Mesodermal cell (in vitro differentiated cells): ENCODE measurements around the gene ARMH4.
"Not testable (repeated sequence)": the region's sequence is repeated elsewhere in the genome, so short reads cannot be mapped to it uniquely, and the experiment has no call there.

Experiments used
- H3K27ac ChIP-seq: 2 replicates; pipeline ENCODE4 v1.7.0; 2013; ENCODE audit warnings: mild to moderate bottlenecking, low read depth, low read length, moderate library complexity; ENCODE audit not compliant: severe bottlenecking
- H3K36me3 ChIP-seq: 2 replicates; pipeline ENCODE4 v1.7.1; 2013; ENCODE audit warnings: mild to moderate bottlenecking, low read length, moderate library complexity; ENCODE audit not compliant: control insufficient read depth, insufficient read depth
- H3K4me1 ChIP-seq: one replicate; pipeline ENCODE4 v1.7.1; 2013; ENCODE audit warnings: mild to moderate bottlenecking, low read length; ENCODE audit not compliant: insufficient read depth, control insufficient read depth, poor library complexity, severe bottlenecking
- H3K4me3 ChIP-seq: 2 replicates; pipeline ENCODE4 v1.7.0; 2013; ENCODE audit warnings: low read length, control low read depth, mild to moderate bottlenecking; ENCODE audit not compliant: insufficient read depth, poor library complexity, severe bottlenecking; ENCODE audit errors: extremely low read depth
- H3K9me3 ChIP-seq: 2 replicates; pipeline ENCODE4 v1.7.1; 2013; ENCODE audit warnings: mild to moderate bottlenecking, low read length, moderate library complexity; ENCODE audit not compliant: control insufficient read depth
- WGBS, 2 experiments: methylation state at CpG; one replicate each; pipeline ENCODE4 v1.1.5; 2013; ENCODE audit warnings: missing lambda C conversion rate in 2 of 2; ENCODE audit not compliant: insufficient coverage in 2 of 2; 5-methylcytosine and 5-hydroxymethylcytosine counted together

ARMH4 gene

GRCh38 chr14:58122546-58122945 is 29.5 kb downstream of the ARMH4 start:
- 89 to 98% methylated on average over 5 to 6 of the region's 6 CpGs for WGBS, 2 experiments
- not testable (repeated sequence) for H3K36me3 ChIP-seq, H3K4me3 ChIP-seq, H3K27ac ChIP-seq, H3K4me1 ChIP-seq
- peaks cover 11% of the 10 kb centered on the region for H3K9me3 ChIP-seq

GRCh38 chr14:58121530-58122186 is 30.4 kb downstream of the ARMH4 start:
- Histone ChIP-seq H3K4me1 (no peaks in the 10 kb centered on the region), H3K36me3 (no peaks in the 10 kb centered on the region), H3K9me3 (peaks cover 11% of the 10 kb centered on the region), H3K4me3 (no peak overlapping the region), H3K27ac (no peak overlapping the region)
- 71 to 100% methylated on average over 2 to 4 of the region's 5 CpGs for WGBS, 2 experiments

GRCh38 chr14:58119381-58119780 is 32.6 kb downstream of the ARMH4 start:
- no peak overlapping the region for H3K27ac ChIP-seq
- WGBS, 2 experiments: 64 to 88% methylated on average over 1 of the region's 3 CpGs
- H3K4me3 ChIP-seq: no peak overlapping the region
- H3K4me1 ChIP-seq: no peaks in the 10 kb centered on the region
- H3K9me3 ChIP-seq: no peaks in the 10 kb centered on the region
- no peaks in the 10 kb centered on the region for H3K36me3 ChIP-seq

- no peak overlapping the region for H3K27ac ChIP-seq
- 96% methylated on average over 4 of the region's 5 CpGs for WGBS, 2 experiments
These were observed 33.8 kb downstream of the ARMH4 start for GRCh38 chr14:58118097-58118815.

GRCh38 chr14:58109744-58110143 is 42.3 kb downstream of the ARMH4 start:
- peaks cover 2% of the 10 kb centered on the region for H3K4me1 ChIP-seq
- no peak overlapping the region for H3K27ac ChIP-seq
- H3K4me3 ChIP-seq: no peak overlapping the region
- no peaks in the 10 kb centered on the region for H3K9me3 ChIP-seq
- no peaks in the 10 kb centered on the region for H3K36me3 ChIP-seq
- WGBS, 2 experiments: 80% methylated on average over 1 of the region's 3 CpGs; no CpG with 5 or more reads in 1 of the 2 experiments

More at GRCh38 chr14:58118097-58118815, 33.8 kb downstream of the ARMH4 start:
- Histone ChIP-seq H3K9me3 (no peaks in the 10 kb centered on the region), H3K4me1 (no peaks in the 10 kb centered on the region), H3K36me3 (no peaks in the 10 kb centered on the region), H3K4me3 (no peak overlapping the region)

GRCh38 chr14:58108717-58109116 is 43.3 kb downstream of the ARMH4 start:
- no CpG with 5 or more reads among the region's 1 CpG for WGBS, 2 experiments
- H3K36me3 ChIP-seq: no peaks in the 10 kb centered on the region

GRCh38 chr14:58107947-58108552 is 44.0 kb downstream of the ARMH4 start:
- Histone ChIP-seq H3K27ac (no peak overlapping the region), H3K4me1 (peaks cover 2% of the 10 kb centered on the region)
- WGBS, 2 experiments: 0% methylated on average over 2 to 3 of the region's 4 CpGs

More at GRCh38 chr14:58108717-58109116, 43.3 kb downstream of the ARMH4 start:
- H3K9me3 ChIP-seq: no peaks in the 10 kb centered on the region
- no peak overlapping the region for H3K4me3 ChIP-seq
- peaks cover 2% of the 10 kb centered on the region for H3K4me1 ChIP-seq
- H3K27ac ChIP-seq: no peak overlapping the region

GRCh38 chr14:58107041-58107440 is 45.0 kb downstream of the ARMH4 start:
- 60 to 100% methylated on average over 1 of the region's 1 CpG for WGBS, 2 experiments
- H3K36me3 ChIP-seq: no peaks in the 10 kb centered on the region
- H3K9me3 ChIP-seq: no peaks in the 10 kb centered on the region
- H3K4me3 ChIP-seq: no peak overlapping the region
- H3K27ac ChIP-seq: no peak overlapping the region
- H3K4me1 ChIP-seq: peaks cover 2% of the 10 kb centered on the region

More at GRCh38 chr14:58107947-58108552, 44.0 kb downstream of the ARMH4 start:
- Histone ChIP-seq H3K4me3 (no peak overlapping the region), H3K36me3 (no peaks in the 10 kb centered on the region), H3K9me3 (no peaks in the 10 kb centered on the region)

GRCh38 chr14:58106446-58106845 is 45.6 kb downstream of the ARMH4 start:
- H3K4me3 ChIP-seq: no peak overlapping the region
- H3K4me1 ChIP-seq: peaks cover 2% of the 10 kb centered on the region
- 74 to 95% methylated on average over 3 of the region's 4 CpGs for WGBS, 2 experiments
- no peak overlapping the region for H3K27ac ChIP-seq
- H3K36me3 ChIP-seq: no peaks in the 10 kb centered on the region
- no peaks in the 10 kb centered on the region for H3K9me3 ChIP-seq

- no peak overlapping the region for H3K27ac ChIP-seq
- H3K4me1 ChIP-seq: peaks cover 2% of the 10 kb centered on the region
- 70 to 80% methylated on average over 1 to 2 of the region's 2 CpGs for WGBS, 2 experiments
- H3K36me3 ChIP-seq: no peaks in the 10 kb centered on the region
- no peak overlapping the region for H3K4me3 ChIP-seq
- no peaks in the 10 kb centered on the region for H3K9me3 ChIP-seq
These were observed 47.2 kb downstream of the ARMH4 start for GRCh38 chr14:58104808-58105207.
